LNCAP (cell line): Measurements from ENCODE around the gene IFT80.

Experiments used
- CTCF ChIP-seq: fragments of 450-650 bp; IDR thresholded peaks from 2 replicates; pipeline ENCODE4 v1.5.1; 2017; ENCODE audit warnings: mild to moderate bottlenecking

IFT80 gene

DNA sequence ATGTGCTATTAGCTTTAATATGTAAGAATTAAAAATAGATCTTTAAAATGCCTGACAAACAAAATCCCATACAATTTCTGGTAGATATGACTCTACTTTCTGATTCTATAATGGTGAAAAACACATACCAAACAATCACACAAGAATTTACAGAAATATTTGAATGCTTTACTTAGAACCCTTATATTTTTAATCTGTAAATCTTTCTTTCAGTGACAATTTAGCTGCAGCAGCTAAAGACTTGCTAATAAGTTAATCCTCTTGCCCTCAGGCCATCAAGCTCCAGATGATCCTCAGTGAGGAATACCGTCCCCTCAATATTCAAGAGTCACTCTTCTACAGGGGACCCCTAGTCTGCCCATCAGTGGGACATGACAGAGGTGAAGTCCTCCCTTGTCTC lies 118.2 kb downstream of the IFT80 start:
- no peak for TF ChIP-seq CTCF

GRCh38 chr3:160279657-160280056 lies 119.4 kb downstream of the IFT80 start:
- TF ChIP-seq CTCF: no peak

- TF ChIP-seq CTCF: no peak
Measured at GRCh38 chr3:160278210-160278609, 120.8 kb downstream of the IFT80 start.

- no peak for TF ChIP-seq CTCF
Measured at GRCh38 chr3:160265088-160265487, 133.9 kb downstream of the IFT80 start.

DNA sequence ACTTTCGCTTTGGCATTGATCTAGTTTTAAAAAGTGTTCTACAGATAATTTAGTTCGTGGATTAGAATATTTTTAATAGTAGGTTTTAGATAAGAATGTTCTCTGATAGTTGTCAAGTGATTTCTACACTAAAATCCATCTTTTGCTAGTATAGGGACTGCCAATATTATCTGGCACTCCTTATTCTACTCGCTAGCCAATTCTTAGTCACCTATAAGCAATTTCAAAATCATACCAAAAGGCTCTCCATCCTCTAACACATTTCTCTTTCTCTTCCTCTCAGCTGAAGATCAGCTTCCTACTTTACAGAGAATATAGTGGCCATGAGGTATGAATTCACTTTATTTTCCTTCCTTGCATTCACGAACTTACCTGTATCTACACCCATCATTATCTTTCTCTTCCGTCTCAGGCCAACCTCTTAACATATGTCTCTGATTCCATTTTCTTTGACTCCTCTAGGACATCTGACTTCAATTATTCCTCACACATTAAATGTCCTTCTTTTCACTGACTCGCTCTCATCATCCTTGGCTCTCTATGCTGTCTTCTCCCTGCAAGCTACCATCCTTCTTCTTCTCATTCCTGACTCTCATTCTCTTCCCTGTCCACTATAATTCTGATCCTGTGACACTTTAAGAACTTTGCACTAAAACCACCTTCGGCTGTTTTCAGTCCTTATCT lies 138.3 kb downstream of the IFT80 start:
- TF ChIP-seq CTCF: no peak

DNA sequence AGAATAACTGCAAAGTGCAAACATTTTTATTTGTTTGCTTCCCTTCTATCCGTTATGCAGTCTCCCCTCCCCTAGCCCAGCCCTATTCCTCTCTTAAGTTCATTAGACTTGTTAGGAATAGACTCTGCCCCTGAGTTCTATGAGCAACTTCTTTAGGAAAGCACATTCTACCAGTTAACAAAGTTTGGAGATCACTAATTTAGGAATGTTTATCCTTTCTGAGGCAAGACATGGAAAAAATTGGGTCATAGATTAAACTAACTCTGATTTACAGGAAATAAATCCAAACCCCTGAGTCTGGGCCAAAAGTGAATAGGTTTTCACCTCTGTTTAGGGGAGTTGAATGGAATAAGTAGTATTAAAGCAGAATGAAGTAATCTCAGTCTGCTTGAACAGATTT lies 139.4 kb downstream of the IFT80 start:
- TF ChIP-seq CTCF: no peak

DNA sequence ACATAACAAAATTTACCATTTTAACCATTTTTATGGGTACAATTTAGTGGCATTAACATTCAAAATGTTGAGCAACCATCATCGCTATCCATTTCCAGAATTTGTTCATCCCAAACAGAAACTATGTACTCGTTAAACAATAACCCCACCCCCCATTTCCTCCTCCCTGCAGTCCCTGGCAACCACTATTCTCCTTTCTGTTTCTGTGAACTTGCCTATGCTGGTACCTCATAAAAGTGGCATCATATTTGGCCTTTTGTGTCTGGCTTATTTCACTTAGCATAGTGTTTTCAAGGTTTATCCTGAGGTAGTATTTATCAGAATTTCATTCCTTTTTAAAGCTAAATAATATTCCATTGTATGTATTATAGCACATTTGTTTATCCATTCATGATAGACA lies 141.4 kb downstream of the IFT80 start:
- TF ChIP-seq CTCF: no peak

DNA sequence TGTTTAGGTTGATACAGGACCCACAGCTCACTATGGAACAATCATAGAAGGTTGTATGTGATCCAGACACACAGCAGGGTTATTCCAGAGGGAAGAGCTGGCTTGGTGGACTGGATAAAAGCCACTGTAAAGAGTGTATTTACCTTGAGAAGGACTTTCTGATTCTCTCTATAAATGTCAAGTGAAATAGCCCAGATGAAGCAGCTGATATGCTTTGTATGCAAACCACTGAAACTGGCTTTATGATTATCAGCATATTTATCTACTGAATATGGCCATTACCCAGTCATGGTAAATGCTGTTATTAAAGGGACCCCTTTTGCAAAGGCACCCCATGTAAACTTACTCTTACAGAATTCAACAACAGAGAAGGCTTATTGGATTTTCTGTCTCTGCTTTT lies 145.7 kb downstream of the IFT80 start:
- no peak for TF ChIP-seq CTCF
